T-helper 22 cell (primary cell): Measurements from ENCODE around the gene INTS2.
"Not testable (repeated sequence)": the region's sequence is repeated elsewhere in the genome, so short reads cannot be mapped to it uniquely, and the experiment has no call there.

ENCODE experiments used
- DNase-seq: peaks from one replicate; pipeline ENCODE4 v3.0.0-alpha.2; 2020; ENCODE audit warnings: low read depth

The INTS2 gene

GRCh38 chr17:61897548-61898180 is 30.1 kb downstream of the INTS2 start:
- no peak for DNase-seq

GRCh38 chr17:61895391-61895790 is 32.4 kb downstream of the INTS2 start:
- no peak for DNase-seq

- not testable (repeated sequence) for DNase-seq
Observed at GRCh38 chr17:61894310-61894709, 33.5 kb downstream of the INTS2 start.

- not testable (repeated sequence) for DNase-seq
Observed at GRCh38 chr17:61887733-61888132, 40.0 kb downstream of the INTS2 start.

- DNase-seq: not testable (repeated sequence)
Observed at GRCh38 chr17:61885865-61886264, 41.9 kb downstream of the INTS2 start.

- DNase-seq: no peak
Observed at GRCh38 chr17:61884864-61885263, 42.9 kb downstream of the INTS2 start.

GRCh38 chr17:61880589-61881102 is 47.1 kb downstream of the INTS2 start:
- DNase-seq: no peak

GRCh38 chr17:61878984-61879612 is 48.7 kb downstream of the INTS2 start:
- DNase-seq: no peak

- DNase-seq: no peak
Observed at GRCh38 chr17:61878520-61878919, 49.3 kb downstream of the INTS2 start.

GRCh38 chr17:61877837-61878236 is 49.9 kb downstream of the INTS2 start:
- DNase-seq: no peak

GRCh38 chr17:61875804-61876203 is 52.0 kb downstream of the INTS2 start:
- DNase-seq: no peak

GRCh38 chr17:61875285-61875684 is 52.5 kb downstream of the INTS2 start:
- DNase-seq: no peak

GRCh38 chr17:61874075-61874474 is 53.7 kb downstream of the INTS2 start:
- no peak for DNase-seq

- no peak for DNase-seq
Observed at GRCh38 chr17:61872099-61872498, 55.7 kb downstream of the INTS2 start.

- DNase-seq: no peak
Observed at GRCh38 chr17:61869138-61869537, 58.6 kb downstream of the INTS2 start.

- DNase-seq: no peak
Observed at GRCh38 chr17:61868074-61868473, 59.7 kb downstream of the INTS2 start.

GRCh38 chr17:61867033-61867432 is 60.7 kb downstream of the INTS2 start:
- no peak for DNase-seq

GRCh38 chr17:61863801-61864126 is 64.0 kb downstream of the INTS2 start:
- no peak for DNase-seq

GRCh38 chr17:61862975-61863800 is 64.6 kb downstream of the INTS2 start, which contains the start of gene BRIP1:
Gene BRIP1 (minus strand): TSS chr17:61863528. CDS start chr17:61861539, 1,989 bp downstream.
- peak; percentile 86 for DNase-seq

- no peak for DNase-seq
Observed at GRCh38 chr17:61862105-61862574, 65.6 kb downstream of the INTS2 start.

- DNase-seq: not testable (repeated sequence)
Observed at GRCh38 chr17:61860397-61860796, 67.4 kb downstream of the INTS2 start.

GRCh38 chr17:61856035-61856434 is 71.7 kb downstream of the INTS2 start:
- DNase-seq: no peak

GRCh38 chr17:61852857-61853256 is 74.9 kb downstream of the INTS2 start:
- no peak for DNase-seq
